Osteocyte (in vitro differentiated cells): ENCODE data around the gene WDR6. TPM values are rescaled to one million over a fixed set of nuclear protein-coding genes. Genes with fewer than 3 reads are reported as not detected.

ENCODE experiments used
- DNase-seq: peaks from one replicate; pipeline ENCODE4 v3.0.0; 2021; ENCODE audit warnings: mixed read lengths; ENCODE audit not compliant: unreplicated experiment; ENCODE audit errors: extremely low spot score
- H3K27ac Mint-ChIP-seq: one replicate; pipeline ENCODE4 v1.8.0; 2021; ENCODE audit warnings: mild to moderate bottlenecking, mixed read lengths; ENCODE audit not compliant: unreplicated experiment
- H3K27me3 Mint-ChIP-seq: one replicate; pipeline ENCODE4 v1.8.0; 2021; ENCODE audit warnings: mixed read lengths; ENCODE audit not compliant: unreplicated experiment
- H3K36me3 Mint-ChIP-seq: one replicate; pipeline ENCODE4 v1.8.0; 2021; ENCODE audit warnings: mixed read lengths; ENCODE audit not compliant: unreplicated experiment
- H3K4me1 Mint-ChIP-seq: one replicate; pipeline ENCODE4 v1.8.0; 2021; ENCODE audit warnings: mixed read lengths; ENCODE audit not compliant: unreplicated experiment
- H3K4me3 Mint-ChIP-seq: one replicate; pipeline ENCODE4 v1.8.0; 2021; ENCODE audit warnings: mild to moderate bottlenecking, moderate library complexity, mixed read lengths; ENCODE audit not compliant: unreplicated experiment
- H3K9me3 Mint-ChIP-seq: one replicate; pipeline ENCODE4 v1.8.0; 2021; ENCODE audit warnings: mixed read lengths; ENCODE audit not compliant: unreplicated experiment
- CTCF ChIP-seq: fragments of 200-600 bp; sonication (generic); IDR thresholded peaks from 2 replicates; pipeline ENCODE4 v1.5.0; 2021; ENCODE audit warnings: antibody characterized with exemption, mild to moderate bottlenecking, moderate library complexity
- microRNA-seq: library from miRNA; unstranded; fragments of <30 nt; microRNA quantifications from one replicate; pipeline ENCODE4 v1.1.0, GENCODE V29; 2020; ENCODE audit not compliant: unreplicated experiment
- total RNA-seq: library from RNA; stranded (reverse); gene quantifications from 2 replicates; pipeline ENCODE4 v1.2.1, GENCODE V29; 2021

Gene WDR6
- total RNA-seq, 1 donor from 2014 or later: 236 TPM

GRCh38 chr3:49053543-49053942 is 46.4 kb downstream of the WDR6 start:
- no peaks in the 10 kb centered on the region for H3K27me3 Mint-ChIP-seq
- no peak for DNase-seq
- no peak overlapping the region for H3K27ac Mint-ChIP-seq
- H3K4me1 Mint-ChIP-seq: no peaks in the 10 kb centered on the region
- H3K36me3 Mint-ChIP-seq: peaks cover 43% of the 10 kb centered on the region
- H3K4me3 Mint-ChIP-seq: no peak overlapping the region
- no peaks in the 10 kb centered on the region for H3K9me3 Mint-ChIP-seq
- TF ChIP-seq CTCF: no peak

- no peak overlapping the region for H3K27ac Mint-ChIP-seq
- H3K27me3 Mint-ChIP-seq: no peaks in the 10 kb centered on the region
- no peaks in the 10 kb centered on the region for H3K4me1 Mint-ChIP-seq
- no peak for TF ChIP-seq CTCF
- no peak for DNase-seq
- peaks cover 43% of the 10 kb centered on the region for H3K36me3 Mint-ChIP-seq
- H3K4me3 Mint-ChIP-seq: no peak overlapping the region
- H3K9me3 Mint-ChIP-seq: no peaks in the 10 kb centered on the region
Observed at GRCh38 chr3:49054344-49054862, 47.2 kb downstream of the WDR6 start.

GRCh38 chr3:49057268-49057667 is 50.1 kb downstream of the WDR6 start:
- Mint-ChIP-seq H3K36me3 (peaks cover 35% of the 10 kb centered on the region), H3K27ac (no peak overlapping the region), H3K4me1 (no peaks in the 10 kb centered on the region), H3K9me3 (no peaks in the 10 kb centered on the region), H3K27me3 (no peaks in the 10 kb centered on the region), H3K4me3 (no peak overlapping the region)
- TF ChIP-seq CTCF: no peak
- DNase-seq: no peak

- Mint-ChIP-seq H3K27me3 (no peaks in the 10 kb centered on the region), H3K27ac (no peak overlapping the region), H3K4me3 (no peak overlapping the region), H3K4me1 (no peaks in the 10 kb centered on the region), H3K9me3 (no peaks in the 10 kb centered on the region), H3K36me3 (peaks cover 32% of the 10 kb centered on the region)
- no peak for TF ChIP-seq CTCF
- no peak for DNase-seq
Observed at GRCh38 chr3:49058011-49058410, 50.8 kb downstream of the WDR6 start.

Small RNA genes within 50 kb of the gene (microRNA-seq; reads per million reads assigned to microRNA genes)
- gene MIR191 (2,971 reads per million, percentile 85 among the genes with 10 or more reads in this experiment), gene MIR425 (7,103 reads per million, percentile 93 among the genes with 10 or more reads in this experiment)

Other genes with a start within 250 kb of the WDR6 start
- gene PRKAR2A, start 159.5 kb upstream of the WDR6 start, total RNA-seq: 61.6 and 61.8 TPM in 2 replicates
- gene SLC25A20, start 108.5 kb upstream of the WDR6 start, total RNA-seq: 12.4 and 13.3 TPM in 2 replicates
- 82.5 and 97.2 TPM in 2 replicates for gene ARIH2, start 88.5 kb upstream of the WDR6 start, total RNA-seq
- 31.3 and 35.6 TPM in 2 replicates for gene P4HTM, start 17.1 kb upstream of the WDR6 start, total RNA-seq
- 22.8 and 25.3 TPM in 2 replicates for gene DALRD3, start 11.2 kb downstream of the WDR6 start, total RNA-seq
- 69.1 and 69.4 TPM in 2 replicates for gene NDUFAF3, start 14.7 kb downstream of the WDR6 start, total RNA-seq
- 202 and 203 TPM in 2 replicates for gene IMPDH2, start 22.0 kb downstream of the WDR6 start, total RNA-seq
- gene QRICH1, start 86.7 kb downstream of the WDR6 start, total RNA-seq: 92.9 and 104 TPM in 2 replicates
- gene QARS1, start 97.4 kb downstream of the WDR6 start, total RNA-seq: 252 and 266 TPM in 2 replicates
- 75.7 and 75.9 TPM in 2 replicates for gene USP19, start 113.4 kb downstream of the WDR6 start, total RNA-seq
- 721 and 811 TPM in 2 replicates for gene LAMB2, start 125.7 kb downstream of the WDR6 start, total RNA-seq
- gene CCDC71, start 158.9 kb downstream of the WDR6 start, total RNA-seq: 23.7 and 24.9 TPM in 2 replicates
- gene KLHDC8B, start 164.2 kb downstream of the WDR6 start, total RNA-seq: 17.9 and 20.4 TPM in 2 replicates